T47D (cell line): ENCODE results near the gene TGM2.

ENCODE experiments used
- DNase-seq, 2 experiments: peaks; one replicate each; pipeline versions ENCODE4 v3.0.0 to v3.0.0-alpha.2; 2011 to 2012; ENCODE audit warnings: low read depth in 1 of 2, low spot score in 1 of 2
- JUND ChIP-seq: IDR thresholded peaks from 2 replicates; pipeline ENCODE4 v1.6.1; 2012; ENCODE audit warnings: low read depth
- in situ Hi-C: cut with HindIII; loops from 2 replicates; pipeline ENCODE4 v1.10.0; 2016; ENCODE audit warnings: low sequenced_read_pairs, low pct_unique_long_range_greater_than_20kb

The TGM2 gene

DNA sequence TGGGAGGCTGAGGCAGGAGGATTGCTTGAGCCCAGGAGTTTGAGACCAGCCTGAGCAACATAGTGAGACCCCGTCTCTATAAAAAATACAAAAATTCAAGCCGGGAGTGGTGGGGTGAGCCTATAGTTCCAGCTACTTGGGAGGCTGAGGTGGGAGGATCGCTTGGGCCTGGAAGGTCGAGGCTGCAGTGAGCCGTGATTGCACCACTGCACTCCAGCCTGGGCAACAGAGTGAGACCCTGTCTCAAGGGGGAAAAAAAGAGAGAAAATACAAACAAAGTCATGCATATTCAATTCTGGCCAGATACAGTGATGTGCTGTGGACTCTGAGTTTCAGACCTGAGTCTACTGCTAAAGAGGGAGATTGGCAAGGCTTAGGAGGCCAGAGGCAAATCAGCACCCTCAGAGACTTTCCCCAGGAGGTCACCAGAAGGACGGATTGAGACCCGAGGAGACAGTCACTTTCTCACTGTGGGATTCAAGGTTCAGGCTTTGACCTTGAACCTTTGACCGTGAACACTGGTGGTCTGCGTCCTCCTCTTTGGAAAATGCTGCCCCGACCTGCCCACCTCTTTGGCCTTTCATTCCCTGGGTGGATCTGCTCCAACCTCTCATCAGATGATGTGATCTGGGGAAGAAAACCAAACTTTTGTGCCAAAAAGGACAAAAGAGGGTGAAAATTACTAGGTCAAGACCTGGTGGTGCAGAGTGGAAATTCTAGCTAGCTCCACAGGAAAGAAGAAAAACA, 31.2 kb downstream of the TGM2 start:
- DNase-seq, result no peak
- TF ChIP-seq JUND, result no peak
- in situ Hi-C loops, result no loop called here

DNA sequence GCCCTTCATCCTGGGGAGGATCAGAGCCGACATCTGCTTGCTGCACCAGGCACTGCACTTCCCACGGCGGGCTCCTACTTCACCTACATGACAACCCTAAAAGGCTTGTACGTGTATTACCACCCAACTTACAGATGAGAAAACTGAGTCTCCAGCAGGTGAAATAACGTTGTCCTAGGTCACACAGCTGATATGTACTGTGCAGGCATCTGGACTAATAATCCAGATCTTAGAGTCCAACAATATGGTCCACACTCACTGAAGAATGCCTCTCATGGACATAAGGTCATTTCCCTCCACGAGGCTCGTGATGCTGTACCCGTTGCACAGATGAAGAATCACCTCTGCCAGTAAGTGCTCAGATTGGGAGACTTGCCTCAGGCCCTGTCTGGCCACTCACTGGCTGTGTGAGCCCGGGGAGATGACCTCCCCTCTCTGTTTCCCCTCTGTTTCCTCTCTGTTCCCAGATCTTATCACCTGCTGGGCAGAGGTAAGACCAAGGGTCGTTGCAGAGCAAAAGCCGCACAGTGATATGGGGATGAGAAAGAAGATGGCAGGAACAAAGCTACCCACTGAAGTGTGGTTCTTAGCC, 32.1 kb downstream of the TGM2 start:
- in situ Hi-C loops, result no loop called here
- TF ChIP-seq JUND, result no peak
- DNase-seq, result no peak

DNA sequence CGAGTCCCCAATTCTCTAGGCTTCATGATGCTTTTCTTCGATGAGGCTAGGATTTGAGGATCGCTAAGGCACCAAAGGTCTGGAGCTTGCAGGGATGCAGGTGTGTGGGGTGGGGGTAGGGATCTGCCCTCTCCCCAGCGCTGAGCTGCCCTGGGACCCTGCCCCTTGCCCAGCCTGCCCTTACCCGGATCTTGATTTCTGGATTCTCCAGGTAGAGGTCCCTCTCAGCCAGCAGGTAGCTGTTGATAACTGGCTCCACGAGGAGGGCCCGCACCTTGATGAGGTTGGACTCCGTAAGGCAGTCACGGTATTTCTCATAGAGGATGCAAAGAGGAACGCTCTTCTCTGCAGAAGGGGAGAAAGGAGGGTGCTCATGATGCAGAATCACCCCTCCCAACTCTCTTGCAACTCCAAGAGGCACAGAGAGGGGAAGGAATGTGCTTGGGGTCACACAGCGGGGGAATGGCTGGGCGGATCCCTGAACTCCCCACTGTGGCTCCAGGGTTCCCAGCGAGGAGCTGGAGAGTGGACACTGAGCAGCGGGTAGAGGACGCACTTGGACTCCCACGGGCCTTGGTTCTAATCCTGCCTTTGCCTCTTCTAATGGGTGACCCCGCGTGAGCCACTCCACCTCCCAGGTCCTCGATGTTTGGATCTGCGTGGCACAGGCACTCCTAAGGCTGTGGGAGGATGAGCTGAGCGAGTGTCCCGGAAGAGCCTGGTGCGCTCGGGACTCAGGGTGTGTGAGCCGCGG, 32.7 kb downstream of the TGM2 start:
- no peak for TF ChIP-seq JUND
- in situ Hi-C loops, result no loop called here
- no peak for DNase-seq

DNA sequence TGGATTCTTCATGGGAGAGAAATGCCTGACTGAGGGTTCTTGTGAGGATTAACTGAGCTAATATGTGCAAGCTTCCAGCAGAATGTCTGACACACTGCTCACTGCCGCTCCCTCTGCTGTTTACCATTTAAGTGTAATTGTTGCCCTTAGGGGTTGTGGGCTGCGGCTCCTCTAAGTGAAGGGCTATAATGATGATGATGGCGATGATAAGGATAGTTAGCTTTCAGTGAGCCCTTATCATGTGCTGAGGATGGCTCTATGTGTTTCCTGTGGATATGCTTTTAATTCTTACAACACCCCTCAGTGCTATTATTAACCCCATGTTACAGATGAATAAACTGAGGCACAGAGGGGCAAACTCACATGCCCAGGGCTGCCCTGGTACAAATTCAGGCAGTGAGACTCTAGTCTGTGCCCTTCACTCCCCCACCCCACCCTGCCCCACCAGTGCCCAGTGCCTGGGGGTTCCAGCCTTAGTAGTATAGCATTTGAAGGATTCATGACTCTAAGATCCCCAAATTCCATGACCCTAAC, 33.4 kb downstream of the TGM2 start:
- in situ Hi-C loops, result no loop called here
- TF ChIP-seq JUND, result no peak
- peak in 1 of 2 experiments; percentile 51 for DNase-seq

DNA sequence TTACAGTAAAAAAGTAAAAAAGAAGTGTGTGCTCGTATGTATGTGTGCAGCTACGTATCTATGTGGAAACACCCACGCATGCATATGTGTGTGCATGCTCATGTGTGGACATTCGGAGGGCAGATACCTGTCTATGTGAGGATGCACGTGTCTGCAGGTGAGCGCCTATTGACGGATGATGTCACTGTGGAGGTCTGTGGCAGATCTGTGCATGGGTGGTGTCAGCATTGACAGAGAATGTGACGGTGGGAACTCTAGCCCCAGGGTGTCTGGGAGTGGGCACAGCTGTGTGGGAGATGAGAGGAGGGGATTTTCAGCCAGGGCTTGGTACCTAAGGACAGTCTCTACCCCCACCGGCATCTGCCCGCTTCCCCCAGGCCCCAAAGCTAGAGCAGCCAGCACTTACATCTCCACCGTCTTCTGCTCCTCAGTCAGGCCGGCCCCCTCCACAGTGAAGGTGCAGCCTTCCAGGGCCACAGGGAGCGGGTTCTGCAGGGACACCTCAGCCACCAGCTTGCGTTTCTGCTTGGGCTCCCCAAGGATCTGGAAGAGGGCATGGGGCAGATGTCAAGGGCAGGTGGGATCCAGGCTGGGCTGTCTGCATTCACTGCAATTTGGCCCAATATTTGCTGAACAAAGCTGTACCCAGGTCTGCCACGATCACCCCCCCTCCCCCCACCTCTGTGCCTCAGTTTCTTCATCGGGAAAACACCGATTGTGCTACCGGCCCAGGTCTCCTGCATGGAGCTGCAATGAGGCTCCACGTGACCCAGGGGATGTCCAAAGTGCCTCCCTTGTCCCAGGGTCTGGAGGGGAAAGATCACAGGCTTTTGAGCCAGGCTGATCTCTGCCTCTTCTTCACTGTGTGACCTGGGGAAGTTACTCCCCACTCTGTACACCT, 34.1 kb downstream of the TGM2 start:
- no peak for DNase-seq
- TF ChIP-seq JUND, result no peak
- in situ Hi-C loops, result no loop called here

DNA sequence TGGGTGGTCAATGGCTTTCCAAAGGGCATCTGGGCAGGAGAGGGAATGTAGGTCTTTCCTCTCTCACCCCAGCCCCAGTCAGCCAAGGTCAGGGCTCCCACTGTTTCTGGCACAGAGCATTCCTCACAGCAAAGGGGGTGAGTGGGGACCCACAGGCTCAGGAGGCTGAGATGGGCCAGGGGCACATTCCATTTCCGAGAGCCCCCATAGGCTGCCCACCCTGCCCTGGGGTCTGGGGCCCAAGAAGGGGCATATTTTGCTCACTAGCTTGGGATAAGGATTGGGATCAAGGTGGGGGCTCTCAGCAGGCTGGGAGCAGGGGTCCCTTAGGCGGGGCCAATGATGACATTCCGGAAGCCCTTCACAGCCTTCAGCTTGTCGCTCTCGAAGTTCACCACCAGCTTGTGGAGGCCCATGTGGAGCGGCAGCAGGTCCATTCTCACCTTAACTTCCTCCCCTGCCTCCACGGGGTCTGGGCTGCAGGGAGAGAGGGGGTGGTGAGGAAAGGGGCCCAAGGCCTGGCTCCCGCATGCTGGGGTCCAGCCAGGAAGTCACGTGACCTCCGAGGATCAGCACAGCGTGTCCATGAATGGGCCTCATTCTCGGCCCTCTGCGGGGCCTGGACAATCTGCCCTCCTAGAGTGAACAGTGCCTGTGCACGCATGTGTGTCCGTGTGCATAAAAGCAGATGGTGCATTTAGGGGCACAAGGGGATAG, 35.0 kb downstream of the TGM2 start:
- no peak for DNase-seq
- in situ Hi-C loops, result no loop called here
- no peak for TF ChIP-seq JUND

DNA sequence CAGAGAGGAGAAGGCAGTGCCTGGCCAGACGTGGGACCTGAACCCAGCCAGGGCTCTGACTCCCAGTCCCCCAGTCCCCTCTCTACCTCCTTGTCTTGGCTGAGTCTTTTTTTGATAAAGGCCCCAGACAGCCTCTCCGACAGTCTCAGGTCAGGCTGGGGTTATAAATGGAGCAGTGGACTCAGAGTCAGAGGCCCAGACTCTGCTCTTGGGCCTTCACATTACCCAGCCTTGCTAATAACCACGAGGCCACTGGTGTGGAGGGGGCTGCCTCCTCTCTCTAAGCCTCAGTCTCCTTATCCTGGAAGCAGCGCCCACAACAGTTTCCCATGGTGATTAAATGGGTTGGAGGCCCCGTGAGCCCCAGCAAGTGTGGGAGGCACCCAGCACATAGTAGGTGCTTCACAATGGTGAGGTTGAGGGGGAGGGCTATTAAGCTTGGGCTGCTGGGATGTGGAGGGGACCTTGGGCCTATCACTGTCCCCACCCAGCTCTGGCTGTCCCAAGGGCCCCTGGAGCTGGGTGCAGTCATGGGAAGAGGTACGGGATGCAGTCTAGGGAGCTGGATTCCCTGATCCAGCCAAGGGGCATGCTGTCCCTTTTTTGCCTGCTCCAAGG, 35.7 kb downstream of the TGM2 start:
- no peak for DNase-seq
- TF ChIP-seq JUND, result no peak
- in situ Hi-C loops, result no loop called here

DNA sequence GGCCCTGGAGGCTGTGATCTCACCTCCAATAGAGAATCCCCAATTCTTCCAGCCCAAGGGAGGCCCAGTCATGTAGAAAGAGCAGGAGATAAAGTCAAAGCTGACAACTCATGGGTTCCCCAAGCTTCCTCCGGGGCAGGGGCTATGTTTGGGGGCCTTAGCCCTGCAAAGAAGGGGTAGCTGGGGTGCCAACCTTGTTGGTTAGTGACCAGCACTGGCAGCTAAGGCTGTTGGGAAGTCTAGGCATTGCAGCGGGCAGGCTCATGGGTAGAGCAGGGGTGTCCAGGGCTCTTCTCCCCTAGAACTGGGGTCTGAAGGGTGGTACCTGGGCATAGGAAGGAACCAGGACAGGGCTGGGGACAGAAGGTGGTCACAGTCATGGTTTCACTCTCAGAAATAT, 36.4 kb downstream of the TGM2 start:
- in situ Hi-C loops, result no loop called here
- no peak for DNase-seq
- TF ChIP-seq JUND, result no peak

DNA sequence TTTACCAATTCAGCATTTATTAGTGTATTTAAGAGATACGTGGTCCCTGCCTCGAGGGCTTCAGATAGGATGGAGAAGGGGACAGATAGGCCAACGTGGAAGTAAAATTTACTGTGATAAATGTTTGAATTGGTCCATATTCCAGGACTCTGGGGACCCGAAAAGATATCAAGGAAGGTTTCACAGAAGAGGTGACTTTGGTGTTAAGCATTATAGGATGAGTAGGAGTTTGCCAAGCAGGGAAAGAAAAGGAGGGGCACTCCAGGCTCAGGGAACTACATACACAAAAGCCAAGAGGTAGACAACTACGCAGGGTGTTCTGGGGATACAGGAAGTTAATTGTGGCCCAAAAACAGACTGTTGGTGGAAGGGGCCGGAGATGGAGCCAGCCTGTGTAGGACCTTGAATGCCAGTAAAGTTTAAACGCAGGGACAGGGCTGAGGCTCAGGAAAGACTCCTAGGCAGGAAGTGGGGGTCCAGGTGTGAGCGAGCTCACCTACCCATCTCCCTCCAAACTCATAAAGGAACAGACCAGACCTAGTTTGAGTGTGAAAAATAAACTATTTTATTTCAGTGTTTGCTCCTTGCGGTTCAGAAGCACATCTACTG, 37.0 kb downstream of the TGM2 start:
- in situ Hi-C loops, result no loop called here
- TF ChIP-seq JUND, result no peak
- DNase-seq, result no peak

DNA sequence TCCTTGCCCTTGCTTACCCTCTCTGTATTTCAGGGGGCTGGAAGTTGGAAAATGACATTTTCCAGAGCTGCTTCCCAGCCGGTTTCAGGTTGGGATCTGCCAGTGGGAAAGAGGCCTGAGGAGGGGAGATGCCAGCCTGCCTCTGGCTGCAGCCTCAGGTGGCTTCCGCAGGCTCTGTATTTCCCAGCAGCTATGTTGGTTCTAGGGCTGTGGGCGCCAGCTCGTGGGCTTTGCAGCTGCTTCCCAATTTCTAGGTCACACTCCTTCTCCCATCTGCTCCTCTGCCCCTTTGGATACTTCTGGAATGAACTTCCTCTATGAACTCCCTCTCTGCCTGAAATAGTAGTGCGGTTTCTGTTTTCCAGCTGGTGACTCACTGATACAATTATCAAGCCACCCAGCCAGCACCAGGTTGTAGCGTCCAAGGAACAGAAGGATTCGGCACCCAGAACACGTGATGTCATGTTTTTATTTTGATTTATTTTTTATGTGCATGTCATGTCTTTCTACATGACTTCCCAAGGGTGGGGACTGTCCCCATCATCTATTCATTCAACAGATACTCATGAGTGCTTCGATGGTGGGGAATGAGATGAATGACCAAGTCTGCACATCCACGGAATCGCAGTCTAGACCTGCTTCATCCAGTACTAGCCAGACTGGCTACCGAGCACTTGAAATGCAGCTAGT, 38.0 kb downstream of the TGM2 start:
- TF ChIP-seq JUND, result no peak
- no peak for DNase-seq
- in situ Hi-C loops, result no loop called here
